Spleen (tissue), 11 donors: ENCODE measurements around the gene FAIM2. TPM values are rescaled to one million over a fixed set of nuclear protein-coding genes. Genes with fewer than 3 reads are reported as not detected.

Source experiments
- DNase-seq: peaks from one replicate; pipeline ENCODE4 v3.0.0-alpha.2; 2020
- H3K27ac ChIP-seq, 8 donors: fragments of 200-600 bp; sonication (generic) in 7 of 8; 1 replicate in 4 of 8; 2 replicates in 4 of 8; pipeline versions ENCODE4 v1.5.0 to v1.8.0; 2016 to 2021; ENCODE audit warnings: inconsistent platforms in 4 of 8, mild to moderate bottlenecking in 4 of 8, moderate library complexity in 1 of 8
- H3K27me3 ChIP-seq, 7 donors: fragments of 200-600 bp; sonication (generic) in 6 of 7; replicated peaks in 1 of 7; 1 replicate in 4 of 7; 2 replicates in 3 of 7; pipeline versions ENCODE4 v1.5.0 to v1.8.0; 2016 to 2021; ENCODE audit warnings: inconsistent platforms in 3 of 7, mild to moderate bottlenecking in 1 of 7
- H3K36me3 ChIP-seq, 6 donors: fragments of 200-600 bp; sonication (generic) in 5 of 6; 1 replicate in 4 of 6; 2 replicates in 2 of 6; pipeline versions ENCODE4 v1.5.0 to v1.8.0; 2016 to 2021; ENCODE audit warnings: inconsistent platforms in 2 of 6
- H3K4me1 ChIP-seq, 6 donors: fragments of 200-600 bp; sonication (generic) in 5 of 6; 1 replicate in 3 of 6; 2 replicates in 3 of 6; pipeline versions ENCODE4 v1.5.0 to v1.8.0; 2016 to 2021; ENCODE audit warnings: inconsistent platforms in 3 of 6
- H3K4me3 ChIP-seq, 8 donors: fragments of 200-600 bp; sonication (generic) in 7 of 8; 1 replicate in 4 of 8; 2 replicates in 4 of 8; pipeline versions ENCODE4 v1.5.0 to v1.8.0; 2016 to 2021; ENCODE audit warnings: inconsistent platforms in 4 of 8, mild to moderate bottlenecking in 4 of 8, moderate library complexity in 2 of 8
- H3K9me3 ChIP-seq, 8 donors: fragments of 200-600 bp; sonication (generic) in 7 of 8; 1 replicate in 4 of 8; 2 replicates in 4 of 8; pipeline versions ENCODE4 v1.5.0 to v1.8.0; 2016 to 2021; ENCODE audit warnings: inconsistent platforms in 4 of 8
- CTCF ChIP-seq, 11 experiments: fragments of 200-600 bp in 7 of 11; fragments of 450-650 bp in 4 of 11; sonication (generic) in 4 of 11; IDR thresholded peaks in 8 of 11; conservative IDR thresholded peaks in 3 of 11; 1 replicate in 7 of 11; 2 replicates in 4 of 11; pipeline versions ENCODE4 v1.4.0 to v1.8.0; 2016 to 2021; ENCODE audit warnings: antibody characterized with exemption in 11 of 11, inconsistent platforms in 4 of 11, mild to moderate bottlenecking in 1 of 11
- POLR2A ChIP-seq, 3 donors: fragments of 450-650 bp; IDR thresholded peaks; one replicate each; pipeline ENCODE4 v1.5.1; 2017; ENCODE audit warnings: antibody characterized with exemption in 3 of 3, mild to moderate bottlenecking in 1 of 3
- POLR2AphosphoS5 ChIP-seq, 3 donors: sonication (generic); formaldehyde crosslinking; IDR thresholded peaks; one replicate each; pipeline ENCODE4 v1.5.1; 2017; ENCODE audit warnings: antibody characterized with exemption in 3 of 3
- WGBS, 5 donors: extraction: QIAGEN DNeasy Blood & Tissue Kit in 3 of 5; methylation state at CpG; one replicate each; pipeline versions ENCODE4 v1.1.5 to v1.1.7; 2013 to 2018; 5-methylcytosine and 5-hydroxymethylcytosine counted together
- intact Hi-C: fragments of 100-400 bp; cut with DNase I; formaldehyde crosslinking; loops from one replicate; pipeline ENCODE4 v1.15.0; 2023; ENCODE audit warnings: low total_unique reads
- polyA plus RNA-seq, 3 donors: library from polyadenylated mRNA; stranded (reverse); fragments of 200-250 nt; gene quantifications; one replicate each; pipeline ENCODE4 v1.2.1, GENCODE V29; 2013
- total RNA-seq, 7 donors: library from RNA; depleted of rRNA in 3 of 7; stranded (reverse); fragments of >200 nt in 3 of 7; fragmentation: NEBNext Ultra II Directional in 4 of 7; extraction: Animal tissue kit (Norgen Biotek cat#: 25700) in 4 of 7; gene quantifications; one replicate each; pipeline versions ENCODE4 v1.1.0 to v1.2.1, GENCODE V29; 2016 to 2021
- donor health status: healthy with polysubstance abuse.
- donor health status: DM: no; HTN: no; CAD: no; lungs with moderate emphysema.
- donor health status: DM: no; HTN: no; CAD: no.
- donor health status: Bipolar disorder and iron deficiency.
- donor health status: healthy.
- donor health status: DM: no; HTN: no; CAD: no.
- donor health status: DM: yes; HTN: yes; CAD: no.

The FAIM2 gene
- total and polyA plus RNA-seq, 10 donors = 0.04 to 3.2 (median 0.47) TPM; not detected in 1

GRCh38 chr12:49887091-49887490, 16.6 kb downstream of the FAIM2 start:
- no peak overlapping the region for H3K27ac ChIP-seq
- intact Hi-C loops = no loop called here
- TF ChIP-seq POLR2A (IDR thresholded peaks at IDR 0.05) (no peak), CTCF (IDR thresholded peaks at IDR 0.05 in 8 of 11, conservative IDR thresholded peaks at IDR 0.05 in 3 of 11) (no peak), POLR2AphosphoS5 (IDR thresholded peaks at IDR 0.05) (no peak)
- H3K27me3 ChIP-seq = peaks cover 0 to 44% (median 0%) of the 10 kb centered on the region in 7 donors
- H3K36me3 ChIP-seq = no peaks in the 10 kb centered on the region
- H3K9me3 ChIP-seq = no peaks in the 10 kb centered on the region
- H3K4me1 ChIP-seq = peaks cover 0 to 6% (median 0%) of the 10 kb centered on the region in 6 donors
- no peak overlapping the region for H3K4me3 ChIP-seq
- DNase-seq = no peak
- WGBS, 5 donors = 85 to 89% (median 87%) methylated on average over 9 of the region's 9 CpGs

GRCh38 chr12:49885663-49886461, 17.8 kb downstream of the FAIM2 start:
- no peak for DNase-seq
- H3K9me3 ChIP-seq = no peaks in the 10 kb centered on the region
- peaks cover 0 to 6% (median 0%) of the 10 kb centered on the region in 6 donors for H3K4me1 ChIP-seq
- TF ChIP-seq CTCF (IDR thresholded peaks at IDR 0.05 in 8 of 11, conservative IDR thresholded peaks at IDR 0.05 in 3 of 11) (no peak), POLR2A (IDR thresholded peaks at IDR 0.05) (no peak), POLR2AphosphoS5 (IDR thresholded peaks at IDR 0.05) (no peak)
- no peak overlapping the region for H3K27ac ChIP-seq
- 44 to 64% (median 59%) methylated on average over 16 of the region's 16 CpGs for WGBS, 5 donors
- intact Hi-C loops = no loop called here
- H3K27me3 ChIP-seq = peaks cover 0 to 44% (median 0%) of the 10 kb centered on the region in 7 donors
- no peaks in the 10 kb centered on the region for H3K36me3 ChIP-seq
- no peak overlapping the region for H3K4me3 ChIP-seq

- no peaks in the 10 kb centered on the region for H3K36me3 ChIP-seq
- no peak for DNase-seq
- 61 to 82% (median 64%) methylated on average over 6 of the region's 6 CpGs for WGBS, 5 donors
- H3K27ac ChIP-seq = no peak overlapping the region
- H3K4me1 ChIP-seq = peaks cover 0 to 6% (median 0%) of the 10 kb centered on the region in 6 donors
- H3K27me3 ChIP-seq = peaks cover 0 to 44% (median 0%) of the 10 kb centered on the region in 7 donors
- intact Hi-C loops = no loop called here
- TF ChIP-seq POLR2AphosphoS5 (IDR thresholded peaks at IDR 0.05) (no peak), POLR2A (IDR thresholded peaks at IDR 0.05) (no peak), CTCF (IDR thresholded peaks at IDR 0.05 in 8 of 11, conservative IDR thresholded peaks at IDR 0.05 in 3 of 11) (no peak)
- H3K9me3 ChIP-seq = no peaks in the 10 kb centered on the region
- no peak overlapping the region for H3K4me3 ChIP-seq
Observed at GRCh38 chr12:49885118-49885517, 18.6 kb downstream of the FAIM2 start.

GRCh38 chr12:49882851-49883464, 20.7 kb downstream of the FAIM2 start:
- Histone ChIP-seq H3K36me3 (no peaks in the 10 kb centered on the region), H3K27ac (no peak overlapping the region), H3K4me3 (no peak overlapping the region), H3K27me3 (peaks cover 0 to 44% (median 0%) of the 10 kb centered on the region in 7 donors), H3K9me3 (no peaks in the 10 kb centered on the region), H3K4me1 (peaks cover 0 to 6% (median 0%) of the 10 kb centered on the region in 6 donors)
- DNase-seq = peak; percentile 30
- intact Hi-C loops = no loop called here
- 77 to 85% (median 82%) methylated on average over 9 of the region's 9 CpGs for WGBS, 5 donors
- TF ChIP-seq POLR2A (IDR thresholded peaks at IDR 0.05) = no peak
- TF ChIP-seq POLR2AphosphoS5 (IDR thresholded peaks at IDR 0.05) = no peak
- no peak for TF ChIP-seq CTCF (IDR thresholded peaks at IDR 0.05 in 8 of 11, conservative IDR thresholded peaks at IDR 0.05 in 3 of 11)
